Uterus (tissue), 2 donors: ENCODE results near the gene MTF1.

Experiments
- CTCF ChIP-seq, 4 experiments: fragments of 200-600 bp in 2 of 4; fragments of 450-650 bp in 2 of 4; sonication (generic) in 2 of 4; IDR thresholded peaks; one replicate each; pipeline ENCODE4 v1.5.1; 2016 to 2019; ENCODE audit warnings: antibody characterized with exemption in 4 of 4, mild to moderate bottlenecking in 2 of 4, moderate library complexity in 1 of 4
- POLR2A ChIP-seq, 2 donors: fragments of 450-650 bp; IDR thresholded peaks; one replicate each; pipeline ENCODE4 v1.6.1; 2016; ENCODE audit warnings: antibody characterized with exemption in 2 of 2, mild to moderate bottlenecking in 1 of 2, moderate library complexity in 1 of 2

GRCh38 chr1:37875833-37876232, 16.4 kb upstream of the MTF1 start:
- TF ChIP-seq CTCF (IDR thresholded peaks at IDR 0.05) (no peak), POLR2A (IDR thresholded peaks at IDR 0.05) (no peak)
